K562 (cell line): ENCODE results near the gene SCLT1. TPM values are rescaled to one million over a fixed set of nuclear protein-coding genes. Genes with fewer than 3 reads are reported as not detected.

Experiments used
- ATAC-seq: fragments of 200-7000 bp; cut with Tn5 transposase; 3 replicates; pipeline ENCODE4 v1.9.1; 2020; ENCODE audit warnings: moderate library complexity
- BruUV-seq: library from RNA; stranded (reverse); fragments of 400-500 nt; replicated peaks from 2 replicates; lab custom pipeline; 2021; lab: Mats Ljungman, UMichigan
- CTCF ChIA-PET: fragments of 300-600 bp; formaldehyde crosslinking; extraction: SDS; loops from one replicate; lab custom pipeline; 2021; ENCODE audit warnings: low intra/inter-chr PET ratio; lab: Yijun Ruan, JAX
- POLR2A ChIA-PET: fragments of 300-600, 350-650 bp; sonication (Branson Sonifier 250); formaldehyde crosslinking; extraction: SDS; loops from one replicate; lab custom pipeline; 2021; ENCODE audit warnings: antibody characterized with exemption, inconsistent platforms; lab: Yijun Ruan, JAX
- DNase-seq, 4 experiments: peaks; one replicate each; pipeline versions ENCODE4 v3.0.0 to v3.0.0-alpha.2; 2011 to 2018; ENCODE audit warnings: low spot score in 3 of 4, mixed read lengths in 3 of 4; ENCODE audit errors: extremely low read depth in 1 of 4
- FAIRE-seq: peaks from 2 replicates; lab custom pipeline; 2011; peaks lifted over from hg19 to GRCh38; lab: Jason Lieb, UNC
- H2AFZ ChIP-seq: 2 replicates; pipeline ENCODE4 v1.6.0; 2011; ENCODE audit warnings: low read depth, low read length, control low read depth, inconsistent platforms
- H3K27ac ChIP-seq: fragments of 200-600 bp; 3 replicates; pipeline ENCODE4 v1.8.0; 2011; ENCODE audit warnings: low read depth, mild to moderate bottlenecking, control low read depth, inconsistent platforms, low read length, moderate library complexity, mixed read lengths; ENCODE audit errors: extremely low read depth
- H3K27me3 ChIP-seq, 2 experiments: fragments of 300-600 bp in 1 of 2; 2 replicates in 1 of 2; 3 replicates in 1 of 2; pipeline versions ENCODE4 v1.6.0 to v1.8.0; 2011; ENCODE audit warnings: inconsistent platforms in 2 of 2, low read length in 2 of 2, mild to moderate bottlenecking in 1 of 2, mixed read lengths in 1 of 2, moderate library complexity in 1 of 2; ENCODE audit not compliant: control insufficient read depth in 2 of 2, insufficient read depth in 2 of 2
- H3K36me3 ChIP-seq: fragments of 300-600 bp; 3 replicates; pipeline ENCODE4 v1.8.0; 2011; ENCODE audit warnings: mild to moderate bottlenecking, low read length, inconsistent platforms; ENCODE audit not compliant: control insufficient read depth, insufficient read depth
- H3K4me1 ChIP-seq, 2 experiments: fragments of 200-600 bp in 1 of 2; replicated peaks in 1 of 2; 2 replicates in 1 of 2; 3 replicates in 1 of 2; pipeline versions ENCODE4 v1.5.1 to v1.8.0; 2011; ENCODE audit warnings: inconsistent platforms in 2 of 2, low read length in 2 of 2, mild to moderate bottlenecking in 1 of 2, mixed read lengths in 1 of 2, moderate library complexity in 1 of 2; ENCODE audit not compliant: control insufficient read depth in 2 of 2, insufficient read depth in 2 of 2
- H3K4me2 ChIP-seq: 2 replicates; pipeline ENCODE4 v1.6.1; 2011; ENCODE audit warnings: low read length, control low read depth, inconsistent platforms, mixed read lengths; ENCODE audit not compliant: insufficient read depth
- H3K4me3 ChIP-seq: fragments of 200-600 bp; sonication (generic), shearing (Covaris generic); 2 replicates; pipeline ENCODE4 v1.5.1; 2016; ENCODE audit warnings: control low read depth, inconsistent platforms
- H3K79me2 ChIP-seq: fragments of 200-600 bp; 3 replicates; pipeline ENCODE4 v1.8.0; 2011; ENCODE audit warnings: low read length, inconsistent platforms; ENCODE audit not compliant: control insufficient read depth, insufficient read depth
- H3K9ac ChIP-seq, 2 experiments: 2 replicates each; pipeline versions ENCODE4 v1.6.0 to v1.6.1; 2011; ENCODE audit warnings: low read depth in 2 of 2, low read length in 2 of 2, control low read depth in 1 of 2, inconsistent platforms in 1 of 2, mild to moderate bottlenecking in 1 of 2, mixed read lengths in 1 of 2; ENCODE audit not compliant: insufficient read depth in 1 of 2
- H3K9me1 ChIP-seq: one replicate; pipeline ENCODE4 v1.6.0; 2011; ENCODE audit warnings: inconsistent platforms, mild to moderate bottlenecking, low read length, moderate library complexity; ENCODE audit not compliant: control insufficient read depth, insufficient read depth
- H3K9me3 ChIP-seq: replicated peaks from 2 replicates; pipeline ENCODE4 v1.5.1; 2011; ENCODE audit warnings: low read depth, low read length, inconsistent platforms; ENCODE audit not compliant: control insufficient read depth, insufficient read depth
- H4K20me1 ChIP-seq: replicated peaks from 2 replicates; pipeline ENCODE4 v1.6.1; 2011; ENCODE audit warnings: low read length, inconsistent platforms, mixed read lengths; ENCODE audit not compliant: control insufficient read depth, insufficient read depth
- ARNT ChIP-seq, 2 experiments: fragments of 450-650 bp; IDR thresholded peaks; 2 replicates each; pipeline ENCODE4 v1.6.1; 2016; ENCODE audit warnings: mild to moderate bottlenecking in 1 of 2
- CUX1 ChIP-seq: fragments of 200-800 bp; sonication (Bioruptor generic); IDR thresholded peaks from 2 replicates; pipeline ENCODE4 v1.6.1; 2016; ENCODE audit warnings: missing genetic modification characterization, missing compliant biosample characterization
- ETS2 ChIP-seq: IDR thresholded peaks from 2 replicates; pipeline ENCODE4 v1.6.1; 2016; ENCODE audit warnings: borderline replicate concordance, missing genetic modification characterization, mild to moderate bottlenecking, moderate library complexity, missing compliant biosample characterization; ENCODE audit not compliant: poor library complexity, severe bottlenecking
- FOXK1 ChIP-seq: sonication (generic); formaldehyde crosslinking; IDR thresholded peaks from 2 replicates; pipeline ENCODE4 v1.8.0; 2022; ENCODE audit warnings: missing genetic modification reagents, mild to moderate bottlenecking, borderline replicate concordance
- FOXP4 ChIP-seq: sonication (generic); formaldehyde crosslinking; IDR thresholded peaks from 2 replicates; pipeline ENCODE4 v1.8.0; 2022; ENCODE audit warnings: mild to moderate bottlenecking, missing genetic modification reagents, borderline replicate concordance
- HCFC1 ChIP-seq: IDR thresholded peaks from 2 replicates; pipeline ENCODE4 v1.6.1; 2012; ENCODE audit warnings: low read depth, low read length, improper control_type of control experiment
- KAT7 ChIP-seq: sonication (generic); formaldehyde crosslinking; IDR thresholded peaks from 2 replicates; pipeline ENCODE4 v1.8.0; 2022; ENCODE audit warnings: missing genetic modification reagents, mild to moderate bottlenecking, borderline replicate concordance
- MCM3 ChIP-seq: fragments of 450-650 bp; IDR thresholded peaks from 2 replicates; pipeline ENCODE4 v1.6.1; 2016
- MYC ChIP-seq, 2 experiments: fragments of 250-450 bp in 1 of 2; sonication (Bioruptor Pico) in 1 of 2; IDR thresholded peaks; 2 replicates each; pipeline versions ENCODE4 v1.5.1 to v1.6.1; 2012 to 2021; ENCODE audit warnings: low read depth in 2 of 2, borderline replicate concordance in 1 of 2, improper control_type of control experiment in 1 of 2, low read length in 1 of 2, mild to moderate bottlenecking in 1 of 2, moderate library complexity in 1 of 2
- NCOA6 ChIP-seq: fragments of 450-650 bp; IDR thresholded peaks from 2 replicates; pipeline ENCODE4 v1.6.1; 2017; ENCODE audit warnings: mild to moderate bottlenecking
- NR4A1 ChIP-seq, 2 experiments: fragments of 250-450 bp in 1 of 2; fragments of 450-650 bp in 1 of 2; sonication (Bioruptor Pico) in 1 of 2; IDR thresholded peaks; 2 replicates each; pipeline versions ENCODE4 v1.4.0 to v1.6.1; 2016 to 2020; ENCODE audit warnings: mild to moderate bottlenecking in 2 of 2, missing compliant biosample characterization in 1 of 2, missing genetic modification characterization in 1 of 2, moderate library complexity in 1 of 2
- ZNF232 ChIP-seq: sonication (generic); formaldehyde crosslinking; IDR thresholded peaks from 2 replicates; pipeline ENCODE4 v1.8.0; 2022; ENCODE audit warnings: mild to moderate bottlenecking, missing genetic modification reagents
- ZNF239 ChIP-seq: fragments of 250-450 bp; sonication (Bioruptor Pico); IDR thresholded peaks from 2 replicates; pipeline ENCODE4 v1.4.0; 2020; ENCODE audit warnings: mild to moderate bottlenecking
- ZNF263 ChIP-seq: sonication (generic); formaldehyde crosslinking; IDR thresholded peaks from 2 replicates; pipeline ENCODE4 v1.8.0; 2022; ENCODE audit warnings: mild to moderate bottlenecking, missing genetic modification reagents, borderline replicate concordance
- ZNF311 ChIP-seq: fragments of 250-450 bp; sonication (Bioruptor Pico); IDR thresholded peaks from 2 replicates; pipeline ENCODE4 v1.4.0; 2020; ENCODE audit warnings: mild to moderate bottlenecking, moderate library complexity
- ZNF41 ChIP-seq: fragments of 250-450 bp; sonication (Bioruptor Pico); conservative IDR thresholded peaks from 2 replicates; pipeline ENCODE4 v1.4.0; 2020; ENCODE audit warnings: mild to moderate bottlenecking
- WGBS: fragments of 100-300 bp; shearing (Covaris generic); methylation state at CpG from one replicate; pipeline ENCODE4 v1.1.6; 2016; ENCODE audit warnings: low coverage, mixed read lengths; ENCODE audit not compliant: insufficient coverage; ENCODE audit errors: missing lambda C conversion rate; 5-methylcytosine and 5-hydroxymethylcytosine counted together
- in situ Hi-C: fragments of 300-500 bp; cut with MboI; formaldehyde crosslinking; loops from 4 replicates; pipeline ENCODE4 v1.15.0; 2018; ENCODE audit warnings: inconsistent platforms, mixed read lengths
- intact Hi-C: fragments of 100-400 bp; cut with micrococcal nuclease; formaldehyde crosslinking; loops from 2 replicates; pipeline ENCODE4 v1.14.2; 2022
- polyA plus RNA-seq, 8 experiments: library from polyadenylated mRNA; depleted of rRNA in 4 of 8; stranded (reverse) in 5 of 8; unstranded in 3 of 8; fragments of >200 nt; fragmentation: Nextera tagmentation in 2 of 8; fragmentation: Illumina TruSeq in 1 of 8; extraction: Ambion mirVana in 2 of 8; extraction: Trizol in 1 of 8; gene quantifications; 2 replicates each; pipeline versions ENCODE4 v1.2.1 to v1.2.3, GENCODE V29; 2011 to 2014; ENCODE audit warnings: inconsistent platforms in 1 of 8, missing spikeins in 1 of 8
- total RNA-seq, 7 experiments: library from RNA; depleted of rRNA in 6 of 7; stranded (reverse); fragments of >200 nt in 6 of 7; fragmentation: Illumina TruSeq in 2 of 7; extraction: Trizol in 2 of 7; gene quantifications; 2 replicates each; pipeline versions ENCODE4 v1.2.1 to v1.2.3, GENCODE V29; 2011 to 2021; ENCODE audit warnings: low replicate concordance in 1 of 7

The SCLT1 gene
- total and polyA plus RNA-seq, 9 of the 15 experiments (the other 6 are each of a cell fraction or from before 2014, with no cell fraction given) = 8.0 to 31.9 (median 24.2) TPM

- H3K9me3 ChIP-seq = no peaks in the 10 kb centered on the region
- 33% methylated on average over 5 of the region's 5 CpGs for WGBS
- no peak overlapping the region for H3K4me3 ChIP-seq
- H3K9ac ChIP-seq = no peak overlapping the region; a peak in 1 of 4 replicates
- no peaks in the 10 kb centered on the region for H3K4me1 ChIP-seq
- BruUV-seq = no TSS peak
- H3K4me2 ChIP-seq = no peak overlapping the region
- H3K9me1 ChIP-seq = no peaks in the 10 kb centered on the region
- no peak overlapping the region for H3K27ac ChIP-seq
- in situ Hi-C loops = no loop called here
- peak; percentile 47; the same call in 2 of the 3 replicates for ATAC-seq
- H4K20me1 ChIP-seq = no peaks in the 10 kb centered on the region
- no peak for DNase-seq
- no peak overlapping the region for H2AFZ ChIP-seq
- H3K79me2 ChIP-seq = no peaks in the 10 kb centered on the region
- intact Hi-C loops = no loop called here
- no peaks in the 10 kb centered on the region for H3K36me3 ChIP-seq
- no peaks in the 10 kb centered on the region for H3K27me3 ChIP-seq
- FAIRE-seq = no peak
- ChIA-PET POLR2A (no interaction called here), CTCF (no interaction called here)
- TF ChIP-seq NCOA6 (no peak), ARNT (IDR thresholded peaks at IDR 0.05) (no peak), MYC (IDR thresholded peaks at IDR 0.05; ENCODE audit: low read depth, low read length) (no peak), MYC (CRISPR knock-in tag; IDR thresholded peaks at IDR 0.05; ENCODE audit: borderline replicate concordance, low read depth) (no peak), ZNF41 (CRISPR knock-in tag) (no peak), CUX1 (CRISPR knock-in tag) (no peak), NR4A1 (CRISPR knock-in tag; IDR thresholded peaks at IDR 0.05) (no peak), NR4A1 (tag; IDR thresholded peaks at IDR 0.05) (no peak), ZNF232 (CRISPR knock-in tag) (no peak), ETS2 (no peak), FOXK1 (CRISPR knock-in tag) (no peak), ZNF239 (CRISPR knock-in tag) (no peak), FOXP4 (CRISPR knock-in tag) (no peak), KAT7 (CRISPR knock-in tag) (no peak), MCM3 (no peak), ZNF263 (no peak), HCFC1 (no peak), ZNF311 (CRISPR knock-in tag) (no peak)
Observed at GRCh38 chr4:129117705-129118104, 24.4 kb upstream of the SCLT1 start.
